CD1c-positive myeloid dendritic cell (primary cell): ENCODE data around the gene ACKR2.
A peak's percentile ranks its signal among the peaks of the same experiment; 100 is the strongest.

Experiments used
- DNase-seq: peaks from one replicate; pipeline ENCODE4 v3.0.0-alpha.2; 2016; ENCODE audit errors: extremely low spot score

ACKR2 gene

DNA sequence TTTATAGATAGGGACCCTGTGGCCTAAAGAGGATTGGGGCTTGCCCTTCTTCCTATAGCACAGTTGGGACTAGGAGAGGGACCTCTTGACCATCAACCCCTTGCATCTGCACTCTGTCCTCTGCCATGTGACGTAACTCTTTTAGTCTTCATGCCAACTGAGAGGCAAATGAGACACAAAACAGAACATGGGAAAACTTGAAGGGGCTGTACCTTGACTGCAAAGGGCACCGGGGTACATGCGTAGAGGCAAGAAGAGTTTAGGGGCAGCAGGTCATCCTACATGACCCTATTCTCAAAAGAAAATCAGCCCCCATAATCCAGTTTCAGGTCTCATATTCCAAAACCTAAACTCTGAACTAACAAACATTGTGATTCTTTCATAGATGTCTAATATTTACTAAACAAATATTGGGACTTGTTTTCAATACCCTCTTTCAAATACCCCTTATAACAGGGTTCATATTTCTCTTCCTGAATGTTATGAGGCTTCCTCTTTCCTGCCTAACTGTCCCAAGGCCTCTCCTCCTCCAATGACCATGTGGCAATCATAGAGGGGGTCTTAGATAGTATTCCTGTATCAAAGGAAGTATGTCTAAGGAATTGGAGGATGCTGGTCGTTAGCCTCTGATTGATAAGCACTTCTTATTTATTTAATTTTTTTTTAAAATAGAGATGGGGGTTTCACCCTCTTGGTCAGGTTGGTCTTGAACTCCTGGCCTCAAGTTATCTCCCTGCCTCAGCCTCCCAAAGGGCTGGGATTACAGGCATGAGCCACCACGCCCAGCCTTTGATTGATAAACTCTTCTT lies 20.6 kb downstream of the ACKR2 start:
- DNase-seq: no peak

DNA sequence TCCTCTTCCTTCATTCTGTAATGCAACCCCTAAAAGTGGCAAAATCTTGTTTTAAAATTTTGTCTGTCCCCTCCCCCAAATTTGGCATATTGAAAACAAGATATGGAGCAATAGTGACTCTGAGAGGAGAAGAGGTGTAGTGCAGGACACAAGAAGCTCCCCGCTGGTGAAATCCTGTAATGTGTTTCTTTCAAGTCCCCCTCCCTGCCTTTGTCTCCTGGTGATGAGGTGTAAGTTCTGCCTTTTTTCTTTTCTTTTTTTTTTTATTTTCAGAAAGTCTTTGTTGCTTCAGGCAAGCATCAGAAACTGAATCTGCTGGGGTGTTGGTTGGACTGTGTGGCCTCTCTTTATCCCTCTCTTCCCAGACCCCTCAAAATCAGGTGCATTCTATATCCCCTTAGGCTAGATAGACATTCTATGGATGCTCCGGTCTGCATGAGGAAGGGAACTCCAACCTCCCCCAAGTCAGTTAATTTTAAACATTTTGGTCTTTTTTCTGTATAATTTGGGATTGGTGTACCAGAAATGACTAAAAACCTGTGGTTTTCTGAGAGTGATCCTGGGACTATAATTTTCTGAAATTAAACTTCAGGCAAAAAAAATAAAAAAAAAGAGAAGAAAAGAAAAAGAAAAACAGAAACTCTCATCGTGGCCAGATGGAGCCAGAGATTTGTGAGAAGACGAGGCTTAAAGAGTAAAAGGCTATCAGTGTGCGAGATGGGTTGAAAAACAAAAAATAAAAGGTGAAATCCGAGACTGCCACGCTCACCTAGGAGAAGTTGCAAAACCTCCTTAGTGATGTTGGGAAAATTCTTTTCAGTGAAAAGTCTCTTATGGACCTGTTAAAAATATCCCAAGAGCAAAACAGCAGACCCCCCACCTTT lies 21.4 kb downstream of the ACKR2 start:
- peak; percentile 7 for DNase-seq

DNA sequence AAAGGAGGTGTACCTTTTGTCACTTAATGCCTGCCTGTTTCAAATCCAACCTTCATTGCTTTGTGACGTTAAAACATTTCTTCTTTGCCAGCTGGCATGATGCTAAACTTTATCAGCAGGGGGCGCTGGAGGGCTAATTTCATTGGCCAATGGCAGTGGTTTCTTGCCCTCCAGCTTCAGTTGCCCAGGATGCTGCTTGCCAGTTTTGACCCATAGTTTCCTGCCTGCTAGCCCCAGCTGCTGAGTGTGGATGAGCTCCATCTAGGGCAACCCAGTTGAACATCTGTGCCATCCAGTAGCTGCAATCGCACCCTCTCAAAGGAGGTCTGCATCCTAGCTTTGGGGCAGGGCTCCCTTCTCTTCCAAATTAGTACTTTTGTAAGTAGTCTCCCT lies 22.1 kb downstream of the ACKR2 start:
- DNase-seq: peak; percentile 86

GRCh38 chr3:42836150-42837123 lies 27.2 kb downstream of the ACKR2 start:
- no peak for DNase-seq

DNA sequence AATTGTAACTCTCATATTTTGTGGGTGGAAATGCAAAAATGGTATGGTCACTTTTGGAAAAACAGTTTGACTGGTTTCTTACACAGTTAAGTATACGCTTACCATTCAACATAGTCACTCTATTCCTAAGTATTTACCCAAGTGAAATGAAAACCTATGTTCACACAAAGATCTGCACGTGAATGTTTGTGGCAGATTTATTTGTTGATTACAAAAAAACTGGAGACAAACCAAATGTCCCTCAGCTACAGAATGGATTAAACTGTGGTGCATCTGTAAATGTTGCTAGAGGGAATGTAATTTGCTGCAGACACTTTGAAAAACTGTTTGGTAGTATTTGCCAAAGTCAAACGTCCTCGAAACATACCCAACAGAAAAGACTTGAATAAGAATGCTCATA lies 29.3 kb downstream of the ACKR2 start:
- no peak for DNase-seq

DNA sequence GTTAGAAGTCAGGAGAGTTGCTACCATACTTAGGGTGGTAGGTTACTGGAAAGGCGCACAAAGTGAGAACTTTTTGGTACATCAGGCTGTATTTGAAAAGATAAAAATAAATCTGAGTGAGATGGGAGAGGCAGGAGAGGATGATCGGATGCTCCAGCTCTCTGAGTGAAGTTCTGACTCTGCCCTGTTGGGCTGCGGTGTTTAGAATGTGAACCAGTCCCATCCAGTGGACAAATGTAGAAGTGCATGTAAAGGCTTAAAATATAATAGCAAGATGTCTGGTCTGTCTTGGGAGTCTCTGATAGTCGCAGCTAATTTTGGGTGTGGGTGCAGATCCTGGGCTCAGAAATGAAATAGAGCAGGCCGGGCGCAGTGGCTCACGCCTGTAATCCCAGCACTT lies 30.4 kb downstream of the ACKR2 start:
- DNase-seq: peak; percentile 62

DNA sequence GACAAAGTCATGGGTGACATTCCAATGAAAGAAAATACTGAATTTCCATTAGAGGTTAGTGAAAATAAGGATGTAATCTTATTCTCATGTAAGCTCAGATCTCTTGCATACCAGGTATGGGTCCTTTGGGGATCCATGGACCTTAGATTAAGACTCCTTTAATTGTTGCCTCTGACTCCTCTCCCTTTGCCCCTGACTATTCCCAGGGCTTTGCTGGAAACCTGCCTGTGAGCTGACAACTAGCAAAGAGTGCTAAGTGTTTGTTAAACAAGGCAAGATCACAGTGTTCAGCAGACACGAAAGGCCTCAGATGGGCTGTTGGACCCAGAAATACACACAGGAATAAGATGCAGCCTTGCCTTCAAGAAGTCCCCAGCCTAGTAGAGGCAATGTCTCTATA lies 32.1 kb downstream of the ACKR2 start:
- no peak for DNase-seq

GRCh38 chr3:42843713-42844411 lies 34.6 kb downstream of the ACKR2 start:
- DNase-seq: peak; percentile 15

DNA sequence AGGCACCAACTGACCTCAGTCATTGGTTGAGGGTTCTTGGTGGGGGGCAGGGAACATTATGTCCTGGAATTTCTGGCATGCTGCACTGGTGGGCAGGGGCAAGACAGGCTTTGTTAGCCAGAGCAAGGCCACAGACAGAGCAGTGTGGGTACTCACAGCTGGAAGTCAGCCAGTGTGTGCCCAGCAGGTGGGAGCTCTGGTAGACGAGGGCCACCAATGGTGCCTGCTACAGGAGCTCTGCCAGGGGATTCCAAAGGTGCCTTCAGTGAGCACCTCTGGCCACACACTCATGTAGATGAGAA lies 35.1 kb downstream of the ACKR2 start:
- no peak for DNase-seq

GRCh38 chr3:42844815-42845214 lies 35.6 kb downstream of the ACKR2 start:
- DNase-seq: no peak

DNA sequence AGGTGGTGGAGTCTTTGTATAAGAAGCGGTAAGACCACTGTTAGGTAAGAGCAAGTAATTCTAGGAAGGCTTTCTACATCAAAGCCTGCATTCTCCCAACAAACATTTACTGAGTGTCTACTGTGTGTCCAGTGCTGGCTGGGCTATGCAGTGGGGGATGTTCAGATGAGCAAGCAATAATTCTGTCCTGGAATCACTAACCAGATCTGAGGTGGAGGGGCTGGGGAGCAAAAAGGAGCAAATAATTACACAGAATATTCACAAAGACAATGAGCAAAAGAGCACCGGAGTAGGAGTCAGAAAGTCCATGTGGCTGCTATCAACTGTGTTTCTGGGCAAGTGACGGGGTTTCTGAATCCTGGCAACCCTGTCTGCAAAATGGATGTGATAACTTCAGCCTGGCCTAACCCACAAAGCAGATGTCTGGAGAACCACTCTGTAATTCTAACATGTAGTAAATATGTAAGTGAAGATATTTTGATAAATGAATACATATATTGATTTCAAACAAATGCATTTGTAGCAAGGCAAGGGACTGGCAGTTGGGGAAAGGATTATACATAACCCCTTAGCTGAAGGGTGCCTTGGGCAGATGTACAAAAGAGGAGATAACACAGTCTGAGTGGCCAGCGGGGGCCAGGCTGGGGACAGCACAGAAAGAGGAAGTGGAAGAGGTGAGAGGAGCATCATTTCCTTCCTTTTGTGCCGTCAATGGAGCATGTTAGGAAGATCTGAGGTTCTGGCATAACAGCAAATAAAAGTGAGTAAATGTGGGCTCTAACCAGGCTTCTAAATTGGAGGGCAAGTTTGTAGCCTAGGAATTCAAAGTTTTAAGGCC lies 37.7 kb downstream of the ACKR2 start:
- peak; percentile 60 for DNase-seq

GRCh38 chr3:42847731-42848130 lies 38.5 kb downstream of the ACKR2 start:
- no peak for DNase-seq

DNA sequence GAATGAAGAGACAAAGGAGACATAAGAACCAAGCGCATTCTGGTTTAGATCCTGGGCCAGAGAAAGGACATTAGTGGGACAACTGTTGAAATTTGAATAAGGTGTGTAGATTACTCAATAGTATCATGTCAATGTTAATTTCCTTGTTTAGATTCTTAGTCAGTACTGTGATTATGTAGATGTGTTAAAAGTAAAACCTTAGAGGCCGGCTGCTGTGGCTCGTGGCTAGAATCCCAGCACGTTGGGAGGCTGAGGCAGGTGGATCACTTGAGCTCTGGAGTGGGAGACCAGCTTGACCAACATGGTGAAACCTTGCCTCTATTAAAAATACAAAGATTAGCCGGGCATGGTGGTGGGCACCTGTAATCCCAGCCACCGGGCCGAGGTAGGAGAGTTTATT lies 39.8 kb downstream of the ACKR2 start:
- no peak for DNase-seq

DNA sequence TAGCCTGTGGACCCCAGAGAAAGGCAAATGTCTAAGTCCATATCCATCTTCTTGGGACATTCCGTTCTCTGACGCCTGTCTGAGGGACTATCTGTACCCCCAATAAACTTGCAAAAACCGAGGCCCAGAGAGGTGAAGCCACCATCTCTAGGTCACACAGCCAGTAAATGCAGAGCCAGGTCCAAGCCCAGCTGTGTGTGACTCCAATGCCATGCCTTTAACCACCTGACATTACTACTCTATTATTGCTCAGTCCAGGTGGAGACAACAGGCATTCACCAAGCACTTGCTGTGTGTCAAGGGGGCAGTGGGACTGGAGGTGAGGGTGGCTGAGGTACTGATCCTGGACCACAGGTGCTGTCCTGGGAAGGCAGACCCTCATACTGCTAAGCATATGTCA lies 41.0 kb downstream of the ACKR2 start:
- DNase-seq: no peak

GRCh38 chr3:42851228-42851834 lies 42.1 kb downstream of the ACKR2 start:
- no peak for DNase-seq

- DNase-seq: no peak
Measured at GRCh38 chr3:42852441-42852840, 43.2 kb downstream of the ACKR2 start.

DNA sequence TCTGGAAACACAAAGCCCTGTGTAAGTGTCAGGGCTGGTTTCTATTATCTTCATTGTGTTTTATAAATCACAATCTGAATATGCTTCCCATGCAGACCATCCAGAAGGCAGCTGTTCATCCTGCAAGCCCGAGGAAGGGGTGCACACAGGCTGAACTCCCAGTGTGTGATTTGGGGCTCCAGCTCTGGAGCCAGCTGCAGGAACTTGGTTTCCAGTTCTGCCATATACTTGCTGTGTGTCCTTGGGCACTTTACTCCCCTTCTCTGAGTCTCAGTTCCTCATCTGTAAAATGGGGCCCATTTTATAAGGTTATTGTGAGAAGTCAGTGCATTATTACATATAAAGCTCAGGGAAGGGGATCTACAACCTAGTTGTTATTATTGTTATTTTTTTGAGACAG lies 43.8 kb downstream of the ACKR2 start:
- DNase-seq: no peak

- DNase-seq: no peak
Measured at GRCh38 chr3:42853739-42854302, 44.6 kb downstream of the ACKR2 start.

- no peak for DNase-seq
Measured at GRCh38 chr3:42855219-42855546, 45.9 kb downstream of the ACKR2 start.
